ENCODE measurements around the gene ZNF362. TPM values are rescaled to one million over a fixed set of nuclear protein-coding genes. Genes with fewer than 3 reads are reported as not detected.

Gene ZNF362
- total RNA-seq (10 to 100 TPM; 13.4 to 36.7 (median 23.7) TPM), polyA plus RNA-seq (10 to 100 TPM in 2 of 3 donors, 1 to 10 TPM in 1; 7.8 to 37.3 (median 23.9) TPM)
- long read RNA-seq, donor 1, partial matches to known transcripts = 13 of 14 reads
- long read RNA-seq, donor 1, other reads (novel, unspliced or antisense) = 0 of 14 reads
- long read RNA-seq, donor 2, partial matches to known transcripts = 0 of 1 reads
- long read RNA-seq, donor 2, other reads (novel, unspliced or antisense) = 0 of 1 reads
- long read RNA-seq, donor 3 = 0 reads
- long read RNA-seq, donor 4, partial matches to known transcripts = 8 of 8 reads
- long read RNA-seq, donor 4, other reads (novel, unspliced or antisense) = 0 of 8 reads
- long read RNA-seq, donor 5, partial matches to known transcripts = 11 of 36 reads
- long read RNA-seq, donor 5, other reads (novel, unspliced or antisense) = 25 of 36 reads
- long read RNA-seq, donor 6, partial matches to known transcripts = 5 of 6 reads
- long read RNA-seq, donor 6, other reads (novel, unspliced or antisense) = 0 of 6 reads
- long read RNA-seq, donor 7, partial matches to known transcripts = 0 of 1 reads
- long read RNA-seq, donor 7, other reads (novel, unspliced or antisense) = 0 of 1 reads
- long read RNA-seq, donor 8, partial matches to known transcripts = 0 of 2 reads
- long read RNA-seq, donor 8, other reads (novel, unspliced or antisense) = 0 of 2 reads
- long read RNA-seq, donor 9 = 0 reads
- long read RNA-seq, donor 10, partial matches to known transcripts = 0 of 1 reads
- long read RNA-seq, donor 10, other reads (novel, unspliced or antisense) = 0 of 1 reads

GRCh38 chr1:33256471-33257206 lies at the start of gene ZNF362:
TSS of gene ZNF362 (plus strand) at chr1:33256492. CDS start at chr1:33270575, 14,083 bp downstream.
- 0 to 1% (median 0%) methylated on average over 14 to 87 of the region's 88 CpGs for WGBS, 4 donors
- peak within 1 kb of the TSS; percentile 47 to 85 (median 64) for H3K4me3 ChIP-seq
- peak; percentile 45 to 48 for TF ChIP-seq POLR2A (IDR thresholded peaks at IDR 0.05)
- TF ChIP-seq CTCF (IDR thresholded peaks at IDR 0.05) = peak in 2 of 6 experiments; percentile 16 to 48
- H3K27ac ChIP-seq = peak within 1 kb of the TSS; percentile 86 to 99 (median 95)
- intact Hi-C loops (cut with DNase I) = no loop called here
- DNase-seq = peak; percentile 57 to 76 (median 66)
- no peaks in the 10 kb centered on the region for H3K27me3 ChIP-seq
- no peaks in the 10 kb centered on the region for H3K9me3 ChIP-seq (replicated peaks in 1 of 3)
- peaks cover 21 to 44% of the 10 kb centered on the region in 2 donors for H3K4me1 ChIP-seq (replicated peaks in 1 of 2)
- H3K36me3 ChIP-seq (replicated peaks in 1 of 2) = no peaks in the 10 kb centered on the region

GRCh38 chr1:33211972-33212371 lies 44.3 kb upstream of the ZNF362 start:
- intact Hi-C loops (cut with DNase I) = no loop called here

GRCh38 chr1:33219886-33220661 lies 36.2 kb upstream of the ZNF362 start:
- Histone ChIP-seq H3K27me3 (no peaks in the 10 kb centered on the region), H3K36me3 (replicated peaks in 1 of 2) (no peaks in the 10 kb centered on the region), H3K4me1 (replicated peaks in 1 of 2) (no peaks in the 10 kb centered on the region), H3K9me3 (replicated peaks in 1 of 3) (peaks cover 0 to 9% (median 0%) of the 10 kb centered on the region in 3 donors), H3K27ac (peak overlapping the region in 1 of 5 donors; percentile 7), H3K4me3 (no peak overlapping the region)
- intact Hi-C loops (cut with DNase I) = loop anchor here (2.0 to 10.0 kb wide), 4 partner anchors 75 to 147 kb away; no protein-coding TSS in a partner anchor
- no peak for DNase-seq
- TF ChIP-seq CTCF (IDR thresholded peaks at IDR 0.05) = no peak
- TF ChIP-seq POLR2A (IDR thresholded peaks at IDR 0.05) = no peak
- 90 to 95% (median 93%) methylated on average over 6 to 7 of the region's 7 CpGs for WGBS, 4 donors

More at GRCh38 chr1:33211972-33212371, 44.3 kb upstream of the ZNF362 start:
- H3K9me3 ChIP-seq (replicated peaks in 1 of 3) = no peaks in the 10 kb centered on the region
- no peak overlapping the region for H3K4me3 ChIP-seq
- H3K4me1 ChIP-seq (replicated peaks in 1 of 2) = no peaks in the 10 kb centered on the region
- no peak for DNase-seq
- H3K27me3 ChIP-seq = no peaks in the 10 kb centered on the region
- WGBS, 4 donors = 89 to 97% (median 96%) methylated on average over 3 of the region's 3 CpGs
- TF ChIP-seq CTCF (IDR thresholded peaks at IDR 0.05) = no peak
- TF ChIP-seq POLR2A (IDR thresholded peaks at IDR 0.05) = no peak
- H3K36me3 ChIP-seq (replicated peaks in 1 of 2) = no peaks in the 10 kb centered on the region
- no peak overlapping the region for H3K27ac ChIP-seq

All from adrenal gland (tissue), 19 donors.